Measurements from ENCODE around the gene NPEPL1.

- TF ChIP-seq NKRF (conservative IDR thresholded peaks at IDR 0.05) (no peak), CTCF (IDR thresholded peaks at IDR 0.05 in 2 of 3, conservative IDR thresholded peaks at IDR 0.05 in 1 of 3; ENCODE audit: control insufficient read depth in 2 of 3, extremely low read depth in 1 of 3, insufficient read depth in 1 of 3, low read depth in 3 of 3, low read length in 3 of 3) (no peak), RCOR1 (conservative IDR thresholded peaks at IDR 0.05; ENCODE audit: low read depth, low read length) (no peak), POLR2A (IDR thresholded peaks at IDR 0.05; ENCODE audit: low read depth, low read length) (no peak), FOXM1 (IDR thresholded peaks at IDR 0.05; ENCODE audit: low read depth, low read length) (no peak), MAX (IDR thresholded peaks at IDR 0.05; ENCODE audit: low read depth, low read length) (no peak), POLR2AphosphoS2 (IDR thresholded peaks at IDR 0.05; ENCODE audit: low read depth, low read length) (no peak), YY1 (IDR thresholded peaks at IDR 0.05; ENCODE audit: low read depth, low read length) (no peak), CHD2 (IDR thresholded peaks at IDR 0.05; ENCODE audit: borderline replicate concordance, low read depth, low read length) (no peak)
Observed at GRCh38 chr20:58749098-58749769, 56.6 kb downstream of the NPEPL1 start.

Data from GM12878 (cell line).